HepG2 (cell line): ENCODE measurements around the gene RIF1. TPM values are rescaled to one million over a fixed set of nuclear protein-coding genes. Genes with fewer than 3 reads are reported as not detected.

Experiments used
- ATAC-seq: fragments of 200-7000 bp; cut with Tn5 transposase; 3 replicates; pipeline ENCODE4 v1.9.1; 2020; ENCODE audit warnings: mild to moderate bottlenecking, moderate library complexity
- BruUV-seq: library from RNA; stranded (reverse); fragments of 400-500 nt; replicated peaks from 2 replicates; lab custom pipeline; 2021; lab: Mats Ljungman, UMichigan
- CTCF ChIA-PET: fragments of 300-600 bp; formaldehyde crosslinking; extraction: SDS; loops from one replicate; lab custom pipeline; 2021; ENCODE audit warnings: low total read pairs, inconsistent platforms, low intra/inter-chr PET ratio; lab: Yijun Ruan, JAX
- POLR2A ChIA-PET: fragments of 350-600 bp; sonication (Branson Sonifier 250); formaldehyde crosslinking; loops from one replicate; lab custom pipeline; 2020; ENCODE audit warnings: antibody characterized with exemption, inconsistent platforms; lab: Yijun Ruan, JAX
- DNase-seq: peaks from one replicate; pipeline ENCODE4 v3.0.0-alpha.2; 2015; ENCODE audit warnings: low spot score
- FAIRE-seq: peaks from 3 replicates; lab custom pipeline; 2011; peaks lifted over from hg19 to GRCh38; lab: Jason Lieb, UNC
- H2AFZ ChIP-seq: one replicate; pipeline ENCODE4 v1.6.1; 2011; ENCODE audit warnings: low read length, inconsistent platforms
- H3K27ac ChIP-seq: fragments of 300-600 bp; 3 replicates; pipeline ENCODE4 v1.8.0; 2011; ENCODE audit warnings: mixed run types, mild to moderate bottlenecking, mixed read lengths, low read length, inconsistent platforms; ENCODE audit not compliant: insufficient read depth; ENCODE audit errors: extremely low read length
- H3K27me3 ChIP-seq, 2 experiments: fragments of 200-600 bp in 1 of 2; 2 replicates in 1 of 2; 3 replicates in 1 of 2; pipeline versions ENCODE4 v1.6.0 to v1.8.0; 2011; ENCODE audit warnings: low read length in 2 of 2, mild to moderate bottlenecking in 2 of 2, moderate library complexity in 2 of 2, inconsistent platforms in 1 of 2; ENCODE audit not compliant: insufficient read depth in 2 of 2, control insufficient read depth in 1 of 2
- H3K36me3 ChIP-seq, 2 experiments: fragments of 200-600 bp in 1 of 2; replicated peaks in 1 of 2; 2 replicates in 1 of 2; 3 replicates in 1 of 2; pipeline versions ENCODE4 v1.5.1 to v1.8.0; 2011; ENCODE audit warnings: low read length in 2 of 2, inconsistent platforms in 1 of 2; ENCODE audit not compliant: insufficient read depth in 2 of 2, control insufficient read depth in 1 of 2
- H3K4me1 ChIP-seq: 2 replicates; pipeline ENCODE4 v1.5.1; 2012; ENCODE audit warnings: low read length, inconsistent platforms; ENCODE audit not compliant: insufficient read depth
- H3K4me2 ChIP-seq: 2 replicates; pipeline ENCODE4 v1.6.0; 2011; ENCODE audit warnings: low read depth, low read length, inconsistent platforms
- H3K4me3 ChIP-seq, 3 experiments: fragments of 200-600 bp in 1 of 3; sonication (generic), shearing (Covaris generic) in 1 of 3; replicated peaks in 1 of 3; 2 replicates each; pipeline ENCODE4 v1.5.1; 2011 to 2016; ENCODE audit warnings: low read length in 3 of 3, inconsistent platforms in 2 of 3, low read depth in 2 of 3, mild to moderate bottlenecking in 2 of 3, control low read depth in 1 of 3, mixed read lengths in 1 of 3; ENCODE audit not compliant: insufficient read depth in 1 of 3
- H3K79me2 ChIP-seq: one replicate; pipeline ENCODE4 v1.6.1; 2011; ENCODE audit warnings: low read length, inconsistent platforms; ENCODE audit not compliant: insufficient read depth
- H3K9ac ChIP-seq: 2 replicates; pipeline ENCODE4 v1.6.0; 2011; ENCODE audit warnings: mild to moderate bottlenecking, low read depth, low read length, inconsistent platforms; ENCODE audit not compliant: insufficient read depth
- H3K9me3 ChIP-seq: 2 replicates; pipeline ENCODE4 v1.5.1; 2012; ENCODE audit warnings: mild to moderate bottlenecking, low read length
- H4K20me1 ChIP-seq: 2 replicates; pipeline ENCODE4 v1.6.0; 2011; ENCODE audit warnings: inconsistent platforms, mild to moderate bottlenecking, low read length, moderate library complexity; ENCODE audit not compliant: insufficient read depth
- E2F2 ChIP-seq: sonication (generic); formaldehyde crosslinking; IDR thresholded peaks from 2 replicates; pipeline ENCODE4 v1.4.0; 2020; ENCODE audit warnings: missing genetic modification reagents, borderline replicate concordance
- GATAD2A ChIP-seq: IDR thresholded peaks from 2 replicates; pipeline ENCODE4 v1.6.1; 2016
- MNT ChIP-seq: fragments of 450-650 bp; IDR thresholded peaks from 2 replicates; pipeline ENCODE4 v1.6.1; 2016
- NFYC ChIP-seq: IDR thresholded peaks from 2 replicates; pipeline ENCODE4 v1.6.1; 2016; ENCODE audit warnings: missing genetic modification reagents, missing compliant biosample characterization
- RFX1 ChIP-seq: fragments of 450-650 bp; IDR thresholded peaks from 2 replicates; pipeline ENCODE4 v1.6.1; 2017
- ZKSCAN1 ChIP-seq: fragments of 150-350 bp; IDR thresholded peaks from 2 replicates; pipeline ENCODE4 v1.6.1; 2014; ENCODE audit warnings: low read length
- ZKSCAN5 ChIP-seq: sonication (generic); formaldehyde crosslinking; IDR thresholded peaks from 2 replicates; pipeline ENCODE4 v1.5.1; 2020; ENCODE audit warnings: mild to moderate bottlenecking, missing genetic modification reagents
- ZNF367 ChIP-seq: sonication (generic); formaldehyde crosslinking; IDR thresholded peaks from 2 replicates; pipeline ENCODE4 v1.4.0; 2020; ENCODE audit warnings: missing genetic modification reagents, borderline replicate concordance
- ZNF720 ChIP-seq: sonication (generic); formaldehyde crosslinking; IDR thresholded peaks from 2 replicates; pipeline ENCODE4 v1.4.0; 2020; ENCODE audit warnings: missing genetic modification reagents
- WGBS: methylation state at CpG from one replicate; pipeline ENCODE4 v1.1.6; 2017; ENCODE audit warnings: low lambda C conversion rate; 5-methylcytosine and 5-hydroxymethylcytosine counted together
- in situ Hi-C: cut with HindIII; loops from 2 replicates; pipeline ENCODE4 v1.10.0; 2017; ENCODE audit warnings: low pct_unique_long_range_greater_than_20kb; ENCODE audit not compliant: extremely low pct_ligation_motif_present
- intact Hi-C: fragments of 100-400 bp; cut with micrococcal nuclease; formaldehyde crosslinking; loops from one replicate; pipeline ENCODE4 v1.10.0; 2022; ENCODE audit not compliant: unreplicated experiment
- polyA plus RNA-seq, 8 experiments: library from polyadenylated mRNA; depleted of rRNA in 3 of 8; stranded (reverse) in 7 of 8; unstranded in 1 of 8; fragments of >200 nt; fragmentation: Illumina TruSeq in 4 of 8; extraction: Trizol in 4 of 8; gene quantifications; 2 replicates each; pipeline versions ENCODE4 v1.2.1 to v1.2.3, GENCODE V29; 2011 to 2016; ENCODE audit warnings: low read depth in 4 of 8, missing spikeins in 1 of 8, mixed read lengths in 1 of 8; ENCODE audit not compliant: insufficient read depth in 1 of 8
- total RNA-seq, 5 experiments: library from RNA; depleted of rRNA; stranded (reverse); fragments of >200 nt; fragmentation: Illumina TruSeq; extraction: Trizol; gene quantifications; 2 replicates each; pipeline ENCODE4 v1.2.3, GENCODE V29; 2016; ENCODE audit warnings: low read depth in 1 of 5
- TF ChIP-seq, protein P1 (sequence below): sonication (generic); formaldehyde crosslinking; IDR thresholded peaks from 2 replicates; pipeline ENCODE4 v1.4.0; 2020; ENCODE audit warnings: low read depth, mild to moderate bottlenecking, missing genetic modification reagents
- TF ChIP-seq, protein P2 (sequence below): sonication (generic); formaldehyde crosslinking; IDR thresholded peaks from 2 replicates; pipeline ENCODE4 v1.5.1; 2020; ENCODE audit warnings: mild to moderate bottlenecking, missing genetic modification reagents, moderate library complexity

The RIF1 gene
- total and polyA plus RNA-seq, 2 of the 13 experiments (the other 11 are each of a cell fraction or from before 2014, with no cell fraction given), result 12.1 to 73.6 TPM

DNA sequence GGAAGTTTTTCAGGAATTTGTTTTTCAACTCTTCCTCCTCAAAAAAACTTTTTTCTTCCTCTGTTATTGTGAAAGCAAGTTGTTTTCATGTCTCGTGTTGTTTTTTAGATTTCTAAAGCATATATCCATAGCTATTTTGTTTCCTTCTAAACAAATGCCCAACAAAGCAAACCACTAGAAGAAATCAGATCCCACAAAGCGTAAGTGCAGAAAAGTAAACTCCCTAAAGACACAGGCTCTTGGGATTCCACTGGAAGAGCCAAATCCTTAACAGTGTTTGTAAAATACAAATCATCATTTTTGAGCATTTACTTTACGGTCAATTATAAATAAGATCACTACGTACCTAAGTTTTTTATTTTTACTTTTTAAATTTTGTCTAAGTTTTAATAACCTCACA lies 21.7 kb upstream of the RIF1 start (continued):
- no peak for TF ChIP-seq MNT
- TF ChIP-seq, protein P1, sequence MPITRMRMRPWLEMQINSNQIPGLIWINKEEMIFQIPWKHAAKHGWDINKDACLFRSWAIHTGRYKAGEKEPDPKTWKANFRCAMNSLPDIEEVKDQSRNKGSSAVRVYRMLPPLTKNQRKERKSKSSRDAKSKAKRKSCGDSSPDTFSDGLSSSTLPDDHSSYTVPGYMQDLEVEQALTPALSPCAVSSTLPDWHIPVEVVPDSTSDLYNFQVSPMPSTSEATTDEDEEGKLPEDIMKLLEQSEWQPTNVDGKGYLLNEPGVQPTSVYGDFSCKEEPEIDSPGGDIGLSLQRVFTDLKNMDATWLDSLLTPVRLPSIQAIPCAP, result no peak
- no peak for TF ChIP-seq ZKSCAN1
- TF ChIP-seq E2F2 (CRISPR knock-in tag), result no peak
- TF ChIP-seq RFX1, result no peak
- no peak for TF ChIP-seq NFYC
- TF ChIP-seq ZNF367 (CRISPR knock-in tag), result no peak

- BruUV-seq, result no TSS peak
- DNase-seq (no peak), ATAC-seq (no peak), FAIRE-seq (no peak)
- POLR2A ChIA-PET, result no interaction called here
- Histone ChIP-seq H4K20me1 (no peaks in the 10 kb centered on the region), H3K27me3 (peaks cover 2 to 8% of the 10 kb centered on the region in 2 experiments; a peak in 1 of 5 replicates), H3K79me2 (no peaks in the 10 kb centered on the region), H2AFZ (no peak overlapping the region), H3K4me3 (no peak overlapping the region), H3K4me2 (no peak overlapping the region), H3K4me1 (no peaks in the 10 kb centered on the region), H3K9ac (no peak overlapping the region), H3K9me3 (no peaks in the 10 kb centered on the region), H3K27ac (no peak overlapping the region), H3K36me3 (no peaks in the 10 kb centered on the region)
- TF ChIP-seq, protein P2, sequence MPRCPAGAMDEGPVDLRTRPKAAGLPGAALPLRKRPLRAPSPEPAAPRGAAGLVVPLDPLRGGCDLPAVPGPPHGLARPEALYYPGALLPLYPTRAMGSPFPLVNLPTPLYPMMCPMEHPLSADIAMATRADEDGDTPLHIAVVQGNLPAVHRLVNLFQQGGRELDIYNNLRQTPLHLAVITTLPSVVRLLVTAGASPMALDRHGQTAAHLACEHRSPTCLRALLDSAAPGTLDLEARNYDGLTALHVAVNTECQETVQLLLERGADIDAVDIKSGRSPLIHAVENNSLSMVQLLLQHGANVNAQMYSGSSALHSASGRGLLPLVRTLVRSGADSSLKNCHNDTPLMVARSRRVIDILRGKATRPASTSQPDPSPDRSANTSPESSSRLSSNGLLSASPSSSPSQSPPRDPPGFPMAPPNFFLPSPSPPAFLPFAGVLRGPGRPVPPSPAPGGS (CRISPR knock-in tag), result no peak
- TF ChIP-seq GATAD2A (CRISPR knock-in tag) (no peak), ZNF720 (CRISPR knock-in tag) (no peak), ZKSCAN5 (CRISPR knock-in tag) (no peak)
- CTCF ChIA-PET, result no interaction called here
- 26% methylated on average over 2 of the region's 2 CpGs for WGBS
- intact Hi-C loops, result no loop called here
- in situ Hi-C loops, result no loop called here
Observed at GRCh38 chr2:151391436-151391835, 18.3 kb upstream of the RIF1 start.
